ENCODE results near the gene MAML3.

Gene MAML3

GRCh38 chr4:140154572-140154891 is 548 bp upstream of the MAML3 start:
- no peak for DNase-seq

GRCh38 chr4:140153419-140153717 is 616 bp downstream of the MAML3 start:
- DNase-seq, result peak; percentile 73

- peak; percentile 69 for DNase-seq
These were observed 1.1 kb downstream of the MAML3 start for GRCh38 chr4:140152751-140153418.

- DNase-seq, result peak; percentile 87
These were observed 1.8 kb downstream of the MAML3 start for GRCh38 chr4:140152013-140152703.

GRCh38 chr4:140151699-140152012 is 2.3 kb downstream of the MAML3 start:
- DNase-seq, result peak; percentile 97

GRCh38 chr4:140150886-140151698 is 2.9 kb downstream of the MAML3 start:
- peak; percentile 84 for DNase-seq

- DNase-seq, result peak; percentile 82
These were observed 3.4 kb downstream of the MAML3 start for GRCh38 chr4:140150636-140150885.

- DNase-seq, result peak; percentile 64
These were observed 3.9 kb downstream of the MAML3 start for GRCh38 chr4:140149846-140150635.

- DNase-seq, result no peak
These were observed 9.9 kb downstream of the MAML3 start for GRCh38 chr4:140144050-140144449.

- peak; percentile 82 for DNase-seq
These were observed 12.7 kb downstream of the MAML3 start for GRCh38 chr4:140141210-140141835.

GRCh38 chr4:140140566-140140965 is 13.4 kb downstream of the MAML3 start:
- no peak for DNase-seq

- DNase-seq, result no peak
These were observed 15.6 kb downstream of the MAML3 start for GRCh38 chr4:140138428-140138827.

- DNase-seq, result no peak
These were observed 16.3 kb downstream of the MAML3 start for GRCh38 chr4:140137671-140138070.

GRCh38 chr4:140136509-140136908 is 17.5 kb downstream of the MAML3 start:
- DNase-seq, result no peak

GRCh38 chr4:140135529-140136088 is 18.4 kb downstream of the MAML3 start:
- peak; percentile 82 for DNase-seq

- DNase-seq, result no peak
These were observed 19.1 kb downstream of the MAML3 start for GRCh38 chr4:140134746-140135425.

- DNase-seq, result no peak
These were observed 20.4 kb downstream of the MAML3 start for GRCh38 chr4:140133576-140133975.

- no peak for DNase-seq
These were observed 22.2 kb downstream of the MAML3 start for GRCh38 chr4:140131675-140132229.

- DNase-seq, result no peak
These were observed 23.3 kb downstream of the MAML3 start for GRCh38 chr4:140130677-140131076.

GRCh38 chr4:140127422-140127821 is 26.6 kb downstream of the MAML3 start:
- no peak for DNase-seq

GRCh38 chr4:140126261-140126660 is 27.7 kb downstream of the MAML3 start:
- no peak for DNase-seq

- DNase-seq, result no peak
These were observed 28.6 kb downstream of the MAML3 start for GRCh38 chr4:140125374-140125773.
